SU-DHL-6 (cell line): ENCODE measurements around the gene DTNA.
"Not testable (repeated sequence)": the region's sequence is repeated elsewhere in the genome, so short reads cannot be mapped to it uniquely, and the experiment has no call there.

Source experiments
- H2AFZ ChIP-seq: fragments of 200-600 bp; sonication (generic); 2 replicates; pipeline ENCODE4 v1.6.1; 2014; ENCODE audit warnings: low read depth, mild to moderate bottlenecking, moderate library complexity, mixed read lengths, antibody characterized with exemption, low read length; ENCODE audit not compliant: severe bottlenecking
- H3F3A ChIP-seq: fragments of 200-600 bp; shearing (Covaris generic); 2 replicates; pipeline ENCODE4 v1.6.0; 2016; ENCODE audit warnings: antibody characterized with exemption, mild to moderate bottlenecking; ENCODE audit not compliant: insufficient read depth
- H3K27ac ChIP-seq: fragments of 200-600 bp; sonication (generic); 2 replicates; pipeline ENCODE4 v1.5.1; 2016; ENCODE audit warnings: low read depth, mild to moderate bottlenecking, low read length, moderate library complexity, mixed read lengths
- H3K27me3 ChIP-seq: fragments of 200-600 bp; sonication (generic), shearing (Covaris generic); 2 replicates; pipeline ENCODE4 v1.6.0; 2014; ENCODE audit warnings: mild to moderate bottlenecking, low read length
- H3K36me3 ChIP-seq: fragments of 200-600 bp; sonication (generic); 2 replicates; pipeline ENCODE4 v1.6.1; 2014; ENCODE audit warnings: mild to moderate bottlenecking, low read length, mixed read lengths
- H3K4me2 ChIP-seq: fragments of 300-600, 200-600 bp; shearing (Covaris generic), sonication (generic); 2 replicates; pipeline ENCODE4 v1.6.0; 2014; ENCODE audit warnings: low read length, low read depth, mild to moderate bottlenecking; ENCODE audit not compliant: poor library complexity, severe bottlenecking
- H3K4me3 ChIP-seq: fragments of 200-600 bp; sonication (generic); 2 replicates; pipeline ENCODE4 v1.5.1; 2014; ENCODE audit warnings: antibody characterized with exemption, low read length, mild to moderate bottlenecking, mixed read lengths; ENCODE audit not compliant: insufficient read depth, poor library complexity, severe bottlenecking
- H3K79me2 ChIP-seq: fragments of 200-600 bp; sonication (generic); 2 replicates; pipeline ENCODE4 v1.6.1; 2014; ENCODE audit warnings: mild to moderate bottlenecking, low read length, moderate library complexity; ENCODE audit not compliant: insufficient read depth
- H3K9ac ChIP-seq: fragments of 200-600 bp; sonication (generic); 2 replicates; pipeline ENCODE4 v1.7.0; 2014; ENCODE audit warnings: mild to moderate bottlenecking, low read length
- H3K9me2 ChIP-seq: fragments of 200-600 bp; sonication (generic); replicated peaks from 2 replicates; pipeline ENCODE4 v1.6.1; 2014; ENCODE audit warnings: low read length; ENCODE audit not compliant: insufficient read depth
- H3K9me3 ChIP-seq: fragments of 200-600 bp; sonication (generic); 2 replicates; pipeline ENCODE4 v1.6.1; 2014; ENCODE audit warnings: low read length, mixed read lengths; ENCODE audit not compliant: insufficient read depth
- H4K20me1 ChIP-seq: fragments of 200-600 bp; sonication (generic); 2 replicates; pipeline ENCODE4 v1.6.1; 2014; ENCODE audit warnings: low read depth, mild to moderate bottlenecking, antibody characterized with exemption, low read length, moderate library complexity, mixed read lengths
- EZH2phosphoT487 ChIP-seq: fragments of 200-600 bp; sonication (generic), shearing (Covaris generic); conservative IDR thresholded peaks from 2 replicates; pipeline ENCODE4 v1.6.1; 2018; ENCODE audit warnings: mild to moderate bottlenecking, antibody characterized with exemption, low read length, moderate library complexity, mixed read lengths
- TF ChIP-seq, protein P1 (sequence below): fragments of 200-600 bp; sonication (generic); IDR thresholded peaks from one replicate; pipeline ENCODE4 v1.5.1; 2017; ENCODE audit warnings: antibody characterized with exemption, mild to moderate bottlenecking, low read length, moderate library complexity; ENCODE audit not compliant: insufficient read depth, poor library complexity, severe bottlenecking

Gene DTNA

DNA sequence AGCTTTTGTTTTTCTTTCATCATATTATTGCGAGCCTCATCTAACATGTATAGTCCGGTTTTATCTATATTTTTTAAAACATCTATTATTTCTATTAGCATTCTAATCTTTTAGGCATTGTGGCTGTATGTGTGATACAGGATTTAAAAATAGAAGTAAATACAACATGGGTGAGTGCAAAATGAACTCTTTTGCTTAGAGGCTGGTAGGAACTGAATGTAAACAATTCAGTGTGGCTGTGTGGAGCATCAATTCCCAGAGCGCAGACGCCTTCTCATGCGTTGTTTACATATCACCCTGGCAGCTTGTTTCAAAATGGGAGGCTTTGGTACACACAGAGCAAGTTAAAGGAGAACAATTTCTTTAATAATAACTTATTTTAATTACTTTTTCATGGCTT lies 836 bp downstream of the DTNA start:
- TF ChIP-seq, protein P1, sequence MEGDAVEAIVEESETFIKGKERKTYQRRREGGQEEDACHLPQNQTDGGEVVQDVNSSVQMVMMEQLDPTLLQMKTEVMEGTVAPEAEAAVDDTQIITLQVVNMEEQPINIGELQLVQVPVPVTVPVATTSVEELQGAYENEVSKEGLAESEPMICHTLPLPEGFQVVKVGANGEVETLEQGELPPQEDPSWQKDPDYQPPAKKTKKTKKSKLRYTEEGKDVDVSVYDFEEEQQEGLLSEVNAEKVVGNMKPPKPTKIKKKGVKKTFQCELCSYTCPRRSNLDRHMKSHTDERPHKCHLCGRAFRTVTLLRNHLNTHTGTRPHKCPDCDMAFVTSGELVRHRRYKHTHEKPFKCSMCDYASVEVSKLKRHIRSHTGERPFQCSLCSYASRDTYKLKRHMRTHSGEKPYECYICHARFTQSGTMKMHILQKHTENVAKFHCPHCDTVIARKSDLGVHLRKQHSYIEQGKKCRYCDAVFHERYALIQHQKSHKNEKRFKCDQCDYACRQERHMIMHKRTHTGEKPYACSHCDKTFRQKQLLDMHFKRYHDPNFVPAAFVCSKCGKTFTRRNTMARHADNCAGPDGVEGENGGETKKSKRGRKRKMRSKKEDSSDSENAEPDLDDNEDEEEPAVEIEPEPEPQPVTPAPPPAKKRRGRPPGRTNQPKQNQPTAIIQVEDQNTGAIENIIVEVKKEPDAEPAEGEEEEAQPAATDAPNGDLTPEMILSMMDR, result no peak
- TF ChIP-seq EZH2phosphoT487, result no peak
- Histone ChIP-seq H3K9ac (no peak overlapping the region), H3K79me2 (no peaks in the 10 kb centered on the region), H3F3A (no peaks in the 10 kb centered on the region), H3K9me3 (no peaks in the 10 kb centered on the region), H3K9me2 (no peaks in the 10 kb centered on the region), H3K36me3 (no peaks in the 10 kb centered on the region), H3K27me3 (no peaks in the 10 kb centered on the region), H3K27ac (no peak overlapping the region), H4K20me1 (no peaks in the 10 kb centered on the region), H2AFZ (no peak overlapping the region), H3K4me2 (no peak overlapping the region), H3K4me3 (no peak overlapping the region)

DNA sequence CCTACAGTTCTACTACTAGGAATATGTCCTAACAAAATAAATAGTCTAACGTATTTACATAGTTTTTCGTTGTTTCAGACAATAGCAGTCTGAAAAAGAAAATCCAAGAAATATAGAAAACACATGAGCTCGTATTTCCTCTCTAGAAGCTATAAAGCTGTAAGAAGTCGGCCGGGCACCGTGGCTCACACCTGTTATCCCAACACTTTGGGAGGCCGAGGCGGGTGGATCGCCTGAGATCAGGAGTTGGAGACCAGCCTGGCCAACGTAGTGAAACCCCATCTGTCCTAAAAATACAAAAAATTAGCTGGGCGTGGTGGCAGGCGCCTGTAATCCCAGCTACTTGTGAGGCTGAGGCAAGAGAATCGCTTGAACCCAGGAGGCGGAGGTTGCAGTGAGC lies 6.0 kb downstream of the DTNA start:
- H3K4me2 ChIP-seq, H3K27ac ChIP-seq, H3K36me3 ChIP-seq, H3K9me2 ChIP-seq, H3K27me3 ChIP-seq, H3K4me3 ChIP-seq, H4K20me1 ChIP-seq, H2AFZ ChIP-seq, H3K9me3 ChIP-seq, H3K9ac ChIP-seq, H3F3A ChIP-seq, H3K79me2 ChIP-seq: not testable (repeated sequence)

DNA sequence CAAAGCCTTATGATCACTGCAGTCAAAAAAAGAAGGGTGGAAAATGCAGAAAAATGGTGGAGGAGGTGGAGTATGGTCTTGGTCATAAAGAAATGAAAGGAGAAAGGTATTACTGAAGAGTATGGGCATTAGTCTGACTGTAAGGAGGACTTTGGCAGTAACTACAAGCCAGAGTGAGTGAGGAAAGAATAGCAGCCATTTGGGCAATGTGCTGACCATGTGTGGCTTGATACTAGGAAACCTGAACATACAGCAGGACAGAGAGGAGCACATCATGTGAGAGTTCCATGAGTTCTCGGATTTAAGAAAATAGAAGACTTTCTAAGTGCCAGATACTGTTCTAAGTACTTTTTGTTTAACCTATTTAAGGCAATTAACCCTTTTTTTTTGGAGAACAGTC lies 8.5 kb downstream of the DTNA start:
- Histone ChIP-seq H3K36me3 (no peaks in the 10 kb centered on the region), H4K20me1 (no peaks in the 10 kb centered on the region), H3F3A (no peaks in the 10 kb centered on the region), H3K9ac (no peak overlapping the region), H3K27me3 (no peaks in the 10 kb centered on the region), H3K9me3 (no peaks in the 10 kb centered on the region), H3K4me2 (no peak overlapping the region), H3K27ac (no peak overlapping the region), H3K9me2 (no peaks in the 10 kb centered on the region), H3K4me3 (no peak overlapping the region), H2AFZ (no peak overlapping the region), H3K79me2 (no peaks in the 10 kb centered on the region)
- TF ChIP-seq, protein P1, result no peak
- no peak for TF ChIP-seq EZH2phosphoT487

DNA sequence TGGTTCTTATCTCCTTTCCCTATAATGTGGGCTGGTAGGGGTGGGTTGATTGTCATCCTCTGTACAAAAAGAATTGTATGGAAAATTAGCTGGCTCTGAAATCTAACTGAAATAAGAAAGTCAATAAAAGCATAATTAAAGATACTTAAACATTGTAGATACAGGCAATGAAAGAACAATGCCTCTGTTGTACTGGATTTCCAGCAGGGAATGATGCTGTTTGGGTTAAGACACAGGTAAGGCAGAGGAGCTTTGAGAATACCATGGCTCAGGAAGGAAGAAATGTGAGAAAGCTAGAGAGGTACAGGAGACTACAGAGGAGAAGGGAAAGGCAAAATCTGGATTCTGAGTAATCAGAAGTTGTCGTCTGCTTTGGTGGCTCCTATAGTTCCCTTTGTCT lies 10.1 kb downstream of the DTNA start:
- Histone ChIP-seq H3K79me2 (no peaks in the 10 kb centered on the region), H3K36me3 (no peaks in the 10 kb centered on the region), H3F3A (no peaks in the 10 kb centered on the region), H3K9ac (no peak overlapping the region), H2AFZ (no peak overlapping the region), H3K27ac (no peak overlapping the region), H3K9me3 (no peaks in the 10 kb centered on the region), H3K9me2 (no peaks in the 10 kb centered on the region), H4K20me1 (no peaks in the 10 kb centered on the region), H3K27me3 (no peaks in the 10 kb centered on the region), H3K4me3 (no peak overlapping the region), H3K4me2 (no peak overlapping the region)
- no peak for TF ChIP-seq EZH2phosphoT487
- TF ChIP-seq, protein P1, result no peak
